HCT116 (cell line): ENCODE measurements around the gene GFER. TPM values are rescaled to one million over a fixed set of nuclear protein-coding genes. Genes with fewer than 3 reads are reported as not detected.

Experiments
- ATAC-seq: fragments of 200-7000 bp; cut with Tn5 transposase; 2 replicates; pipeline ENCODE4 v1.9.1; 2020; ENCODE audit warnings: mild to moderate bottlenecking, moderate library complexity
- BruUV-seq: library from RNA; stranded (reverse); fragments of 400-500 nt; replicated peaks from 2 replicates; lab custom pipeline; 2021; lab: Mats Ljungman, UMichigan
- CTCF ChIA-PET: fragments of 300-600 bp; sonication (Branson Sonifier 250); formaldehyde crosslinking; loops from one replicate; lab custom pipeline; 2021; ENCODE audit warnings: antibody characterized with exemption; lab: Charles Lee
- POLR2A ChIA-PET: fragments of 300-600, 350-600 bp; sonication (Branson Sonifier 250); formaldehyde crosslinking; loops from one replicate; lab custom pipeline; 2021; ENCODE audit warnings: antibody characterized with exemption; lab: Charles Lee
- RAD21 ChIA-PET, 2 experiments: fragments of 300-600 bp; sonication (Branson Sonifier 250); formaldehyde crosslinking; loops; one replicate each; lab custom pipeline; 2023; ENCODE audit warnings: low total read pairs in 2 of 2; ENCODE audit not compliant: uncharacterized antibody in 2 of 2, unreplicated experiment in 2 of 2, low non-redundant PET in 1 of 2; lab: Charles Lee
- DNase-seq: peaks from one replicate; pipeline ENCODE4 v3.0.0-alpha.2; 2010; ENCODE audit warnings: low read depth, low spot score
- H2AFZ ChIP-seq: fragments of 200-600 bp; shearing (Covaris generic), sonication (generic); 2 replicates; pipeline ENCODE4 v1.6.1; 2017; ENCODE audit warnings: low read depth, mixed run types, mixed read lengths, antibody characterized with exemption, low read length; ENCODE audit not compliant: poor library complexity, severe bottlenecking
- H3K27ac ChIP-seq: 2 replicates; pipeline ENCODE4 v1.5.1; 2012; ENCODE audit warnings: low read depth, low read length
- H3K27me3 ChIP-seq: fragments of 200-600 bp; sonication (generic); 2 replicates; pipeline ENCODE4 v1.6.1; 2016; ENCODE audit warnings: mixed run types, low read length, mixed read lengths; ENCODE audit not compliant: insufficient read depth
- H3K36me3 ChIP-seq, 2 experiments: fragments of 200-500 bp in 1 of 2; fragments of 200-600 bp in 1 of 2; sonication (Bioruptor generic) in 1 of 2; sonication (generic) in 1 of 2; 2 replicates each; pipeline versions ENCODE4 v1.5.1 to v1.6.1; 2014 to 2016; ENCODE audit warnings: low read length in 2 of 2, inconsistent platforms in 1 of 2, mixed read lengths in 1 of 2, mixed run types in 1 of 2; ENCODE audit not compliant: insufficient read depth in 2 of 2, control insufficient read depth in 1 of 2
- H3K4me1 ChIP-seq, 2 experiments: fragments of 200-600 bp in 1 of 2; sonication (generic) in 1 of 2; 2 replicates each; pipeline versions ENCODE4 v1.5.1 to v1.6.1; 2012 to 2017; ENCODE audit warnings: low read length in 2 of 2, inconsistent platforms in 1 of 2, mild to moderate bottlenecking in 1 of 2, mixed read lengths in 1 of 2, mixed run types in 1 of 2, moderate library complexity in 1 of 2; ENCODE audit not compliant: insufficient read depth in 2 of 2, control insufficient read depth in 1 of 2
- H3K4me2 ChIP-seq: fragments of 200-600 bp; sonication (generic); 2 replicates; pipeline ENCODE4 v1.6.1; 2017; ENCODE audit warnings: mixed run types, low read length, mixed read lengths
- H3K4me3 ChIP-seq, 2 experiments: fragments of 200-600 bp in 1 of 2; sonication (generic) in 1 of 2; replicated peaks in 1 of 2; 2 replicates each; pipeline ENCODE4 v1.5.1; 2011 to 2016; ENCODE audit warnings: low read length in 2 of 2, control low read depth in 1 of 2, low read depth in 1 of 2, mild to moderate bottlenecking in 1 of 2, mixed read lengths in 1 of 2, mixed run types in 1 of 2
- H3K79me2 ChIP-seq: fragments of 200-600 bp; sonication (generic); 2 replicates; pipeline ENCODE4 v1.6.1; 2017; ENCODE audit warnings: mild to moderate bottlenecking, mixed run types, low read length, moderate library complexity, mixed read lengths; ENCODE audit not compliant: insufficient read depth
- H3K9ac ChIP-seq: fragments of 200-600 bp; sonication (generic); 2 replicates; pipeline ENCODE4 v1.6.1; 2016; ENCODE audit warnings: low read length, mixed read lengths
- H3K9me2 ChIP-seq: fragments of 200-600 bp; sonication (generic), shearing (Covaris generic); 2 replicates; pipeline ENCODE4 v1.6.1; 2017; ENCODE audit warnings: mixed run types, mild to moderate bottlenecking, moderate library complexity; ENCODE audit not compliant: insufficient read depth
- H3K9me3 ChIP-seq, 2 experiments: fragments of 200-500 bp in 1 of 2; fragments of 200-600 bp in 1 of 2; sonication (Bioruptor generic) in 1 of 2; sonication (generic) in 1 of 2; 2 replicates each; pipeline ENCODE4 v1.6.1; 2014 to 2017; ENCODE audit warnings: low read length in 2 of 2, mixed read lengths in 2 of 2, inconsistent platforms in 1 of 2, low read depth in 1 of 2, mild to moderate bottlenecking in 1 of 2, mixed run types in 1 of 2, moderate library complexity in 1 of 2; ENCODE audit not compliant: control insufficient read depth in 1 of 2, insufficient read depth in 1 of 2
- H4K20me1 ChIP-seq: fragments of 200-600 bp; sonication (generic), shearing (Covaris generic); 2 replicates; pipeline ENCODE4 v1.6.1; 2017; ENCODE audit warnings: mixed run types, mild to moderate bottlenecking, moderate library complexity; ENCODE audit not compliant: insufficient read depth
- CEBPB ChIP-seq: IDR thresholded peaks from 2 replicates; pipeline ENCODE4 v1.6.1; 2012; ENCODE audit warnings: low read depth
- CTCF ChIP-seq, 3 experiments: fragments of 200-600 bp in 1 of 3; sonication (generic) in 1 of 3; IDR thresholded peaks in 2 of 3; conservative IDR thresholded peaks in 1 of 3; 2 replicates each; pipeline ENCODE4 v1.5.1; 2012 to 2017; ENCODE audit warnings: low read depth in 2 of 3, low read length in 2 of 3, antibody characterized with exemption in 1 of 3, borderline replicate concordance in 1 of 3, control low read depth in 1 of 3, mild to moderate bottlenecking in 1 of 3, mixed read lengths in 1 of 3, mixed run types in 1 of 3, moderate library complexity in 1 of 3; ENCODE audit not compliant: insufficient read depth in 1 of 3
- EGR1 ChIP-seq: IDR thresholded peaks from 2 replicates; pipeline ENCODE4 v1.6.1; 2012; ENCODE audit warnings: low read depth
- ELF1 ChIP-seq: IDR thresholded peaks from 2 replicates; pipeline ENCODE4 v1.6.1; 2012; ENCODE audit warnings: low read depth, borderline replicate concordance
- POLR2AphosphoS5 ChIP-seq: IDR thresholded peaks from 2 replicates; pipeline ENCODE4 v1.6.1; 2011; ENCODE audit warnings: mild to moderate bottlenecking, low read depth, low read length, moderate library complexity
- SIN3A ChIP-seq: IDR thresholded peaks from 2 replicates; pipeline ENCODE4 v1.6.1; 2012; ENCODE audit warnings: low read depth
- SP1 ChIP-seq: IDR thresholded peaks from 2 replicates; pipeline ENCODE4 v1.6.1; 2012; ENCODE audit warnings: low read depth
- TCF7L2 ChIP-seq: IDR thresholded peaks from 2 replicates; pipeline ENCODE4 v1.7.0; 2011; ENCODE audit warnings: borderline replicate concordance, inconsistent platforms; ENCODE audit not compliant: insufficient read depth, insufficient read length; ENCODE audit errors: extremely low read depth
- ZNF274 ChIP-seq: fragments of 200-500 bp; sonication (Bioruptor generic); IDR thresholded peaks from 2 replicates; pipeline ENCODE4 v1.6.1; 2014; ENCODE audit warnings: mild to moderate bottlenecking, low read depth, low read length, inconsistent platforms
- intact Hi-C: fragments of 100-400 bp; cut with micrococcal nuclease; formaldehyde crosslinking; loops from 2 replicates; pipeline ENCODE4 v1.10.0; 2022
- total RNA-seq: library from RNA; stranded (reverse); gene quantifications from one replicate; pipeline ENCODE4 v1.2.1, GENCODE V29; 2021; ENCODE audit not compliant: unreplicated experiment
- TF ChIP-seq, protein P1 (sequence below): IDR thresholded peaks from 2 replicates; pipeline ENCODE4 v1.6.1; 2012

GFER gene
- total RNA-seq, 1 experiment from 2014 or later, result 47.3 TPM

DNA sequence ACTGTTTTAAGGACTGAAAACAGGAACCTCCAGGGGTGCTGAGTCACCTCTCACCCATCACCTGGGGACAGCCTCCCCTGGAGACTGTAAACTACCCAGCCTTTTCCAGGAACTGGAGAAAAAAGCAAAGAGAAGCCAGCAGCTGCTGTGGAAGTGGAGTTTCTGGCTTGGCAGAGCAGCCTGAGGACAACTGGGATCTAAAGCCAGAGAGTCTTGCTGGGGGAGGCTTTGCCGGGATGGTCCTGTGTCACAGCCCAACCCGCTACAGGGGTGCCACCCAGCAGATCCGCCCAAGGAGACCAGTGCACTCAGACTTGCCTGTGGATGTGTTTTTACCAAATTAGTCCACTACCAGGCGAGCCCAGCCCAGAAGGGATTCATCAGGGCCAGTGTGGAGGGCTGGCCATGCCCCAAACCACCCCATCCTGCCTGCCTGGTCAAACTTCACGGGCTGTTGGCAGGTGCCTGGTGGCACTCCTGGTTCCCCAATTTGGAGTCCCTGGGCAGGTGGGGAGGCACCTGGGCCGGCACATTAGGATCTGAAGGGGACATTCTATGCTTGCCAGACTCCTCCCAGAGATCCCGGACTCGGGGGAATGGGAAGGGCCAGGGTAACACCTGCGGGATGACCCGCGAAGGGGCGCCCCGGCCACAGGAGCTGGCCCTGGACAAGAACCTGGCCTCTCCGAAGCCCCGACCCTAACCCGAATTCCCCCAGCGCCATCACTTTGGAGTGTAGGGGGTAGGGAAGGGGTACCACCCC, 41.8 kb upstream of the GFER start (continued):
- no peak for TF ChIP-seq CTCF (IDR thresholded peaks at IDR 0.05 in 2 of 3, conservative IDR thresholded peaks at IDR 0.05 in 1 of 3; ENCODE audit: borderline replicate concordance in 1 of 3, insufficient read depth in 1 of 3, low read depth in 2 of 3, low read length in 2 of 3)
- TF ChIP-seq, all 23 proteins: peak for 0

DNA sequence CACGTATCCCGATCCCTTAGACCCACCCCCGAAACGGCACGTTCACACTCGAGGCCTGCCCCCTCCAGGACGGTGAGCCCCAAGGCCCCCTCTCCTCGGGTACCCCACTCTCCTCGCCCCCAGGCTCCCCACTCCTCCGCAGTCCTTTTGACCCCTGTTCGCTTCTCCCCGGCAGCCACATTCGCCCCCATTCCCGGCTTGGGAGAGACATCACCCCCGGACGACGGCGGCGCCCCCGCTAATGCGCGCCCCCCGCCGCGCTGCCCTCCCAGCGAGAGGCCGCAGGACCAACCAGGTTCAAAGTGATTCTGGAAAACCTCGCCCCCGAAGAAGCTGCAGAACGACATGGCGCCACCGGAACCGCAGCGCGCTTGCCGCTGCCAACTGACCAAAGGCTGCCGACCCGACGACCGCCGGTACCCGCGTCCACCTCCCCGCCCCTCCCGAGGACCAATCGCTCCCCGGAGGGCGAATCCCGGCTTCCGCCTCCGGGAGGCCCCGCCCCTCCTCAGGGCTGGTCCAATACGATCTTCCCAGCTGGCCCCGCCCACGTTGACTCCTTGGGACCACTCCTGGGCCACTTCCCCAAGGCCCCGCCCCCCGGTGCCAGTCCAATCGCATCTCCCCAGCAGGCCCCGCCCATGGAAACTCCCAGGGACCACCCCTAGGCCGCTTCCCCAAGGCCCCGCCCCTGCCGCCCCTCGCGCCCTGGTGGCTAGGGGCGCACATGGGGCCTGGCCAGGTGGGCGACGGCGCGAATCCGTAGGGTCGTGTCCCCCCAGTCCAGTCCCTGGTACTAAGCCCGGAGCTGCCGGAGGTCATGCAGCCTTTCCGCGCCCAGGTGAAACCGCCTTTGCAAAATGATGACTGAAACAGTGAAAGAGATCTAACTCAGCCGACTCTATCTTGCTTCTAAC, 40.9 kb upstream of the GFER start, which contains the start of gene MSRB1:
MSRB1 (minus strand) TSS at position 390 of the 917 bp plus-strand sequence; CDS start at position 347, 43 bp downstream.
- peak within 1 kb of the TSS; percentile 86 to 87 for H3K4me3 ChIP-seq
- BruUV-seq, result no TSS peak
- H3K9me3 ChIP-seq, result no peaks in the 10 kb centered on the region
- ATAC-seq (peak; percentile 97), DNase-seq (peak; percentile 95)
- peak within 1 kb of the TSS; percentile 82 for H3K9ac ChIP-seq
- H2AFZ ChIP-seq, result peak within 1 kb of the TSS; percentile 95
- H3K27ac ChIP-seq, result peak within 1 kb of the TSS; percentile 61
- H3K27me3 ChIP-seq, result no peaks in the 10 kb centered on the region
- H3K79me2 ChIP-seq, result no peaks in the 10 kb centered on the region
- H3K36me3 ChIP-seq, result peaks cover 3 to 4% of the 10 kb centered on the region in 2 experiments; a peak in 3 of 4 replicates
- H4K20me1 ChIP-seq, result no peaks in the 10 kb centered on the region
- intact Hi-C loops, result no loop called here
- RAD21 ChIA-PET, result no interaction called here
- CTCF ChIA-PET, result interaction anchor here (0.6 to 1.1 kb wide), 5 partner anchors 11 to 197 kb away, joined by 3 to 5 read pairs (median 3); no protein-coding TSS in a partner anchor
- H3K9me2 ChIP-seq, result no peaks in the 10 kb centered on the region
- POLR2A ChIA-PET, result interaction anchor here (1.0 to 1.9 kb wide), 6 partner anchors 8 to 22 kb away, joined by 3 to 9 read pairs (median 6); partner anchors contain the start of gene RPS2
- no peak for TF ChIP-seq ZNF274
- peak; percentile 67 for TF ChIP-seq POLR2AphosphoS5
- TF ChIP-seq, protein P1, sequence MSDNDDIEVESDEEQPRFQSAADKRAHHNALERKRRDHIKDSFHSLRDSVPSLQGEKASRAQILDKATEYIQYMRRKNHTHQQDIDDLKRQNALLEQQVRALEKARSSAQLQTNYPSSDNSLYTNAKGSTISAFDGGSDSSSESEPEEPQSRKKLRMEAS, result peak; percentile 66; the same call in 1 of the 2 replicates
- TF ChIP-seq EGR1, result peak; percentile 51; the same call in 1 of the 2 replicates
- TF ChIP-seq SIN3A, result peak; percentile 70; the same call in 1 of the 2 replicates
- TF ChIP-seq SP1, result peak; percentile 75
- TF ChIP-seq ELF1, result no peak; the same call in 1 of the 2 replicates
- peak; percentile 91 for TF ChIP-seq TCF7L2
- no peak for TF ChIP-seq CEBPB
- H3K4me2 ChIP-seq, result peak within 1 kb of the TSS; percentile 100
- H3K4me1 ChIP-seq, result peaks cover 14 to 26% of the 10 kb centered on the region in 2 experiments
